Stomach smooth muscle (tissue), 2 donors: ENCODE data around the gene ENPP4.

Experiments
- H3K27ac ChIP-seq: one replicate; pipeline ENCODE4 v1.7.0; 2013; ENCODE audit warnings: mild to moderate bottlenecking, low read length, inconsistent platforms
- H3K27me3 ChIP-seq, 2 donors: one replicate each; pipeline ENCODE4 v1.7.0; 2013; ENCODE audit warnings: low read length in 2 of 2; ENCODE audit not compliant: insufficient read depth in 2 of 2, control insufficient read depth in 1 of 2
- H3K36me3 ChIP-seq, 2 donors: one replicate each; pipeline ENCODE4 v1.7.0; 2013; ENCODE audit warnings: low read length in 2 of 2; ENCODE audit not compliant: control insufficient read depth in 2 of 2, insufficient read depth in 2 of 2
- H3K4me1 ChIP-seq: one replicate; pipeline ENCODE4 v1.7.0; 2013; ENCODE audit warnings: low read length; ENCODE audit not compliant: control insufficient read depth, insufficient read depth
- H3K4me3 ChIP-seq, 2 donors: one replicate each; pipeline ENCODE4 v1.7.0; 2013; ENCODE audit warnings: low read length in 2 of 2
- H3K9ac ChIP-seq, 2 donors: one replicate each; pipeline ENCODE4 v1.7.0; 2013; ENCODE audit warnings: low read length in 2 of 2, mild to moderate bottlenecking in 1 of 2
- H3K9me3 ChIP-seq, 2 donors: one replicate each; pipeline ENCODE4 v1.7.0; 2013; ENCODE audit warnings: low read length in 2 of 2; ENCODE audit not compliant: control insufficient read depth in 2 of 2
- donor health status: healthy.
- donor health status: Pancreatic carcinoma.

The ENPP4 gene

GRCh38 chr6:46170357-46171289, 40.8 kb downstream of the ENPP4 start, which contains the start of gene ENPP5:
ENPP5 (minus strand) TSS chr6:46170980; CDS start chr6:46168262, 2,718 bp downstream.
- no peaks in the 10 kb centered on the region for H3K36me3 ChIP-seq
- peaks cover 9 to 16% of the 10 kb centered on the region in 2 donors for H3K27me3 ChIP-seq
- H3K27ac ChIP-seq = no peak within 1 kb of the TSS
- H3K9me3 ChIP-seq = no peaks in the 10 kb centered on the region
- peak within 1 kb of the TSS; percentile 73 to 75 for H3K4me3 ChIP-seq
- H3K9ac ChIP-seq = no peak within 1 kb of the TSS
- peaks cover 5% of the 10 kb centered on the region for H3K4me1 ChIP-seq

DNA sequence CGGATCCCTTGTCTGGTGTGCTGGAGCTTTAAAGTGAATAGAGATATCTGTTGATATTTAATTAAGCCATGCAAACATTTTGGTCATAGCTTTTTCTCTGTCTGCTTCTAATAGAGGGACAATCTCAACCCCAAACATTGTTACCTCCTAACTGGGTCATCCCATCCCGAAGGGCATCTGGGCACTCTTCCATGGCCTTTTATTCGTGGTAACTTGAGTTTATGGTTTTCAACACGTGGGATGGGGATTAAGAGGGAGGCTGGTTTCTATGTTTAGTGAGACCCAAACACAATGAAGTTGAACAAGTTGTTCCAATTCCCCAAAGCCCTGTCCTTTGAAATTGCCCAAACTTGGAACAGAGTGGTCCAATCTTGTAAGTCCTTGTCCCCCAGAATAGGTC, 42.4 kb downstream of the ENPP4 start:
- Histone ChIP-seq H3K27ac (no peak overlapping the region), H3K9ac (no peak overlapping the region), H3K36me3 (no peaks in the 10 kb centered on the region), H3K4me1 (peaks cover 5% of the 10 kb centered on the region), H3K9me3 (no peaks in the 10 kb centered on the region), H3K4me3 (no peak overlapping the region), H3K27me3 (peaks cover 9 to 16% of the 10 kb centered on the region in 2 donors)

DNA sequence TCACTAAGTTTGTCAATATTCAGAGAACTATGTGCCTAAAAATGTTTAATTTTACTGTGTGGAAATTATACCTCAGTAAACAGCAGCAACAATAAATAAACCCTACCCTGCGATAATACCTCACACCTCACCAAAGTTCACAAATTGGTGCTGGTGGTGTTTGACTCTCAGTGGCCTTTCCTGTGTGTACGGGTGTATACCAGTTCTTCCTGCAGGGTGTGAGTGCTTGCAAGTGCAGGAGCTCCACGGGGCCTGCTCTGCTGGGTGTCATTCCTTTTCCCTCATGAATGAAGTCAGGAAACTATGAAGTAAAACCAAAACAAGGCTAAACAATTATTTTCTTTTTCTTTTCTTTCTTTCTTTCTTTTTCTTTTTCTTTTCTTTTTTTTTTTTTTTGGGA, 45.1 kb downstream of the ENPP4 start:
- no peaks in the 10 kb centered on the region for H3K9me3 ChIP-seq
- H3K36me3 ChIP-seq = no peaks in the 10 kb centered on the region
- H3K27ac ChIP-seq = no peak overlapping the region
- H3K9ac ChIP-seq = no peak overlapping the region
- no peak overlapping the region for H3K4me3 ChIP-seq
- H3K4me1 ChIP-seq = peaks cover 5% of the 10 kb centered on the region
- H3K27me3 ChIP-seq = peaks cover 9 to 13% of the 10 kb centered on the region in 2 donors

- Histone ChIP-seq H3K9me3 (no peaks in the 10 kb centered on the region), H3K4me3 (no peak overlapping the region), H3K27ac (no peak overlapping the region), H3K27me3 (peaks cover 7 to 10% of the 10 kb centered on the region in 2 donors), H3K9ac (no peak overlapping the region), H3K4me1 (peaks cover 4% of the 10 kb centered on the region), H3K36me3 (no peaks in the 10 kb centered on the region)
Observed at GRCh38 chr6:46175446-46175845, 45.7 kb downstream of the ENPP4 start.

- Histone ChIP-seq H3K9me3 (no peaks in the 10 kb centered on the region), H3K9ac (no peak overlapping the region), H3K27me3 (peaks cover 4% of the 10 kb centered on the region in 2 donors), H3K4me3 (no peak overlapping the region), H3K4me1 (no peaks in the 10 kb centered on the region), H3K36me3 (no peaks in the 10 kb centered on the region), H3K27ac (no peak overlapping the region)
Observed at GRCh38 chr6:46175976-46176375, 46.2 kb downstream of the ENPP4 start.

GRCh38 chr6:46184114-46184513, 54.3 kb downstream of the ENPP4 start:
- no peak overlapping the region for H3K9ac ChIP-seq
- H3K4me1 ChIP-seq = no peaks in the 10 kb centered on the region
- no peaks in the 10 kb centered on the region for H3K27me3 ChIP-seq
- H3K27ac ChIP-seq = no peak overlapping the region
- no peaks in the 10 kb centered on the region for H3K9me3 ChIP-seq
- no peaks in the 10 kb centered on the region for H3K36me3 ChIP-seq
- H3K4me3 ChIP-seq = no peak overlapping the region

DNA sequence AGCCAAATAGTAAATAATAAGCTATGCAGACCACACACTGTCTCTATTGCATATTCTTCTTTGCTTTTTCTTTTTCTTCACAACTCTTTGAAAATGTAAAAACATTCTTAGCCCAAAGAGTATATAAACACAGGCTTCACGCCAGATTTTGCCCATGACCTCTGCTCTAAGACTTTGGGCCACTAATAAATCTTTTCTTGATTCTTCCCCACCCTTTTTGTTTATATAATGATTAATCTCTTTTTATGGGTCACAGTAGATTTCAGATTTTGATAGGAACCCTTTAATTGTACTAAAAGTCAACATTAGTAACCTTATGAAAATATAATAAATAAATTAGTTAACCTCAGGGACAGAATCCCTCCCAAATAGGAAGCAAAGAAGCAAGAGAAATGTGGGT, 56.8 kb downstream of the ENPP4 start:
- Histone ChIP-seq H3K4me3 (no peak overlapping the region), H3K9ac (no peak overlapping the region), H3K36me3 (no peaks in the 10 kb centered on the region), H3K27ac (no peak overlapping the region), H3K9me3 (no peaks in the 10 kb centered on the region), H3K4me1 (no peaks in the 10 kb centered on the region), H3K27me3 (no peaks in the 10 kb centered on the region)

DNA sequence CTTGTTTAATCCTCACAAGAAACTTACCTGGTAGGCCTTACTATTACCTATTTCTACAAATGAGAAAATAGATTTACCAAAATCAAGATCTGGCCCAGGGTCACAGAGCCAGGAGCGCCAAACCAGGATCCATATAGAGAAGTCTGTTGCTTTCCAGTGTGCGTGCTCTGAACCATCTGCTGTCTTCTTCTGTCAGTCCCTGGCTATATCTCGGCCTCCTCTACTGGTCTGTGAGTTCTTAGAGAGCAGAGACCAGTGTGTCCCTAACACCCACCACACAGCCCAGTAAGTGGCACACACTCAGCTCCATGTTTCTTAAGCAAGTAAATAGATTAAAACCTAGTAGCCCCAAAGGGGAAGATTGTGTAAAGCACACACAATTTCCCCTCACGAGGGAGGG, 59.9 kb downstream of the ENPP4 start:
- H3K4me3 ChIP-seq = no peak overlapping the region
- no peaks in the 10 kb centered on the region for H3K27me3 ChIP-seq
- no peaks in the 10 kb centered on the region for H3K36me3 ChIP-seq
- H3K9me3 ChIP-seq = no peaks in the 10 kb centered on the region
- no peak overlapping the region for H3K27ac ChIP-seq
- H3K9ac ChIP-seq = no peak overlapping the region
- H3K4me1 ChIP-seq = no peaks in the 10 kb centered on the region

DNA sequence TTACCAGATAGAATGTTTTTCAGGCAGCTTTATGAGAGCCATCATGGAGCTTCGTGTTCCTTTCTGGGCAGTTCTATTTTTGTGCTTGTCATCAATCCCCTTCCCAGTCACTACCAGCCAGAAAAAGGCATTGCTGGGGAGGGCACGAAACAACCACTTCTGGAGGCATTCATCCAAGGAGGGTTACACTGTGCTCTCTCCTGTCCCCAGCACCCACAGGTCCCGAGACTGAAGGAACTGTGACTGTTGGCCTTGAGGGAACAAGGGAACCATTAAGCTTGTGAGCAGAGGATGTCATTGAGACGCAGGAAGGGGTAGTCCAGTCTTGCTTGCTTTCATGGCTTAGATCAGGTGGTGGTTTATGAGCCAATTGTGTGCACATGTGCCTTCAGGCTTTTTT, 61.1 kb downstream of the ENPP4 start:
- no peaks in the 10 kb centered on the region for H3K9me3 ChIP-seq
- no peaks in the 10 kb centered on the region for H3K36me3 ChIP-seq

DNA sequence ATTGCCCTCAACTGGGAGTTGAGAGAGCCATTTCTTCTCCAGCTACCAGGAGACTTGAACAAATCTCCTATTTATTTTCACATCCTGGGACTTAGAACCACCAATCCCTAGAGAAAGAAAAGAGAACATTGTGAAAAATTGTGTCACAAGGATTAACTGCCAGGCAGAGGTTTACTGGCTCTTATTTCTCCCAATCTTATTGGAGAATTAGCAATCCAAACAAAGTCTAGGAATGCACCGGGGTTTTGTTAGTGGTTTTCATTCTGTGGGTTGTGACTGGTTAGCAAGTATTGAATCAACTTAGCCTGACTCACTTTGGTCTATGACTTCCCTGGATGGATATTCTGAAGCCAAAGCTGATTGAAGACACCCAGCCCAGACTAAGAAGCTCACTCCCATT, 62.2 kb downstream of the ENPP4 start:
- H3K27ac ChIP-seq = no peak overlapping the region

More for the DNA sequence above, 61.1 kb downstream of the ENPP4 start:
- Histone ChIP-seq H3K9ac (no peak overlapping the region), H3K4me1 (no peaks in the 10 kb centered on the region), H3K27ac (no peak overlapping the region), H3K27me3 (no peaks in the 10 kb centered on the region), H3K4me3 (no peak overlapping the region)

More for the DNA sequence above, 62.2 kb downstream of the ENPP4 start:
- H3K4me1 ChIP-seq = no peaks in the 10 kb centered on the region
- no peaks in the 10 kb centered on the region for H3K27me3 ChIP-seq
- no peak overlapping the region for H3K9ac ChIP-seq
- H3K4me3 ChIP-seq = no peak overlapping the region
- H3K36me3 ChIP-seq = no peaks in the 10 kb centered on the region
- H3K9me3 ChIP-seq = no peaks in the 10 kb centered on the region
